ENCODE data around the gene NCKAP1. TPM values are rescaled to one million over a fixed set of nuclear protein-coding genes. Genes with fewer than 3 reads are reported as not detected.

The NCKAP1 gene
- polyA plus RNA-seq, 1 donor = 81.7 TPM

GRCh38 chr2:182950546-182950945 lies 87.7 kb downstream of the NCKAP1 start:
- no peak for DNase-seq

GRCh38 chr2:182949572-182950189 lies 88.6 kb downstream of the NCKAP1 start:
- DNase-seq = no peak

GRCh38 chr2:182949052-182949451 lies 89.2 kb downstream of the NCKAP1 start:
- no peak for DNase-seq

- no peak for DNase-seq
Measured at GRCh38 chr2:182946958-182947369, 91.3 kb downstream of the NCKAP1 start.

- DNase-seq = no peak
Measured at GRCh38 chr2:182943339-182943738, 94.9 kb downstream of the NCKAP1 start.

GRCh38 chr2:182942756-182943155 lies 95.5 kb downstream of the NCKAP1 start:
- no peak for DNase-seq

GRCh38 chr2:182941919-182942318 lies 96.3 kb downstream of the NCKAP1 start:
- DNase-seq = no peak

GRCh38 chr2:182941121-182941722 lies 97.0 kb downstream of the NCKAP1 start:
- no peak for DNase-seq

GRCh38 chr2:182937870-182938269 lies 100.4 kb downstream of the NCKAP1 start:
- no peak for DNase-seq

GRCh38 chr2:182933629-182934028 lies 104.6 kb downstream of the NCKAP1 start:
- no peak for DNase-seq

- no peak for DNase-seq
Measured at GRCh38 chr2:182929972-182930371, 108.3 kb downstream of the NCKAP1 start.

- DNase-seq = no peak
Measured at GRCh38 chr2:182924306-182924705, 114.0 kb downstream of the NCKAP1 start.

- no peak for DNase-seq
Measured at GRCh38 chr2:182921234-182921633, 117.0 kb downstream of the NCKAP1 start.

- DNase-seq = no peak
Measured at GRCh38 chr2:182920631-182921056, 117.6 kb downstream of the NCKAP1 start.

GRCh38 chr2:182920089-182920488 lies 118.2 kb downstream of the NCKAP1 start:
- DNase-seq = no peak

GRCh38 chr2:182918961-182919652 lies 119.2 kb downstream of the NCKAP1 start:
- no peak for DNase-seq

- no peak for DNase-seq
Measured at GRCh38 chr2:182917924-182918323, 120.3 kb downstream of the NCKAP1 start.

- DNase-seq = no peak
Measured at GRCh38 chr2:182916417-182916816, 121.8 kb downstream of the NCKAP1 start.

- no peak for DNase-seq
Measured at GRCh38 chr2:182915369-182916326, 122.6 kb downstream of the NCKAP1 start.

- no peak for DNase-seq
Measured at GRCh38 chr2:182914852-182915251, 123.4 kb downstream of the NCKAP1 start.

GRCh38 chr2:182913064-182913463 lies 125.2 kb downstream of the NCKAP1 start:
- no peak for DNase-seq

GRCh38 chr2:182912518-182912915 lies 125.7 kb downstream of the NCKAP1 start:
- DNase-seq = no peak

All from hindlimb muscle (tissue), 1 donor.